Endodermal cell (in vitro differentiated cells): ENCODE results near the gene PARP1. TPM values are rescaled to one million over a fixed set of nuclear protein-coding genes. Genes with fewer than 3 reads are reported as not detected.

Source experiments
- DNase-seq: peaks from one replicate; pipeline ENCODE4 v3.0.0-alpha.2; 2017
- H3K27ac ChIP-seq: 2 replicates; pipeline ENCODE4 v1.5.1; 2013; ENCODE audit warnings: mild to moderate bottlenecking, low read depth, low read length, moderate library complexity
- H3K27me3 ChIP-seq: 2 replicates; pipeline ENCODE4 v1.6.1; 2013; ENCODE audit warnings: mild to moderate bottlenecking, low read length, moderate library complexity; ENCODE audit not compliant: insufficient read depth, control insufficient read depth, poor library complexity, severe bottlenecking
- H3K36me3 ChIP-seq: 2 replicates; pipeline ENCODE4 v1.7.0; 2013; ENCODE audit warnings: mild to moderate bottlenecking, low read length, moderate library complexity; ENCODE audit not compliant: control insufficient read depth, insufficient read depth
- H3K4me1 ChIP-seq: one replicate; pipeline ENCODE4 v1.7.0; 2013; ENCODE audit warnings: low read length; ENCODE audit not compliant: control insufficient read depth, insufficient read depth
- H3K4me3 ChIP-seq: 2 replicates; pipeline ENCODE4 v1.5.1; 2013; ENCODE audit warnings: mild to moderate bottlenecking, low read length, moderate library complexity
- H3K9ac ChIP-seq: 2 replicates; pipeline ENCODE4 v1.6.1; 2013; ENCODE audit warnings: mild to moderate bottlenecking, low read length, moderate library complexity; ENCODE audit not compliant: poor library complexity, severe bottlenecking; ENCODE audit errors: extremely low read depth
- H3K9me3 ChIP-seq: 2 replicates; pipeline ENCODE4 v1.6.1; 2013; ENCODE audit warnings: mild to moderate bottlenecking, low read length, moderate library complexity; ENCODE audit not compliant: control insufficient read depth
- H3K27ac Mint-ChIP-seq: 2 replicates; pipeline ENCODE4 v1.8.0; 2020; ENCODE audit warnings: mixed read lengths
- H3K27me3 Mint-ChIP-seq: 2 replicates; pipeline ENCODE4 v1.8.0; 2021; ENCODE audit warnings: mild to moderate bottlenecking, mixed read lengths; ENCODE audit not compliant: insufficient read depth
- H3K36me3 Mint-ChIP-seq: 2 replicates; pipeline ENCODE4 v1.8.0; 2020; ENCODE audit warnings: low read depth, mixed read lengths
- H3K4me1 Mint-ChIP-seq: 2 replicates; pipeline ENCODE4 v1.8.0; 2020; ENCODE audit warnings: mixed read lengths
- H3K4me3 Mint-ChIP-seq: 2 replicates; pipeline ENCODE4 v1.8.0; 2020; ENCODE audit warnings: mild to moderate bottlenecking, moderate library complexity, mixed read lengths
- H3K9me3 Mint-ChIP-seq: 2 replicates; pipeline ENCODE4 v1.8.0; 2020; ENCODE audit warnings: mild to moderate bottlenecking, mixed read lengths
- CTCF ChIP-seq: fragments of 200-600 bp; sonication (generic); conservative IDR thresholded peaks from 2 replicates; pipeline ENCODE4 v1.5.0; 2021; ENCODE audit warnings: antibody characterized with exemption, mild to moderate bottlenecking
- WGBS, 2 experiments: methylation state at CpG; one replicate each; pipeline versions ENCODE4 v1.1.5 to v1.1.7; 2013; ENCODE audit warnings: missing lambda C conversion rate in 2 of 2, mixed read lengths in 1 of 2; ENCODE audit not compliant: insufficient coverage in 1 of 2, insufficient read length in 1 of 2; 5-methylcytosine and 5-hydroxymethylcytosine counted together
- total RNA-seq, 2 donors: library from RNA; stranded (reverse); fragmentation: NEBNext Ultra II Directional in 1 of 2; extraction: Animal tissue kit (Norgen Biotek cat#: 25700) in 1 of 2; gene quantifications; 2 replicates in 1 of 2; 3 replicates in 1 of 2; pipeline ENCODE4 v1.2.1, GENCODE V29; 2021

The PARP1 gene
- total RNA-seq, 2 donors from 2014 or later: 170 to 173 TPM

GRCh38 chr1:226454349-226454748, 46.5 kb upstream of the PARP1 start:
- H3K4me3 Mint-ChIP-seq: no peak overlapping the region

DNA sequence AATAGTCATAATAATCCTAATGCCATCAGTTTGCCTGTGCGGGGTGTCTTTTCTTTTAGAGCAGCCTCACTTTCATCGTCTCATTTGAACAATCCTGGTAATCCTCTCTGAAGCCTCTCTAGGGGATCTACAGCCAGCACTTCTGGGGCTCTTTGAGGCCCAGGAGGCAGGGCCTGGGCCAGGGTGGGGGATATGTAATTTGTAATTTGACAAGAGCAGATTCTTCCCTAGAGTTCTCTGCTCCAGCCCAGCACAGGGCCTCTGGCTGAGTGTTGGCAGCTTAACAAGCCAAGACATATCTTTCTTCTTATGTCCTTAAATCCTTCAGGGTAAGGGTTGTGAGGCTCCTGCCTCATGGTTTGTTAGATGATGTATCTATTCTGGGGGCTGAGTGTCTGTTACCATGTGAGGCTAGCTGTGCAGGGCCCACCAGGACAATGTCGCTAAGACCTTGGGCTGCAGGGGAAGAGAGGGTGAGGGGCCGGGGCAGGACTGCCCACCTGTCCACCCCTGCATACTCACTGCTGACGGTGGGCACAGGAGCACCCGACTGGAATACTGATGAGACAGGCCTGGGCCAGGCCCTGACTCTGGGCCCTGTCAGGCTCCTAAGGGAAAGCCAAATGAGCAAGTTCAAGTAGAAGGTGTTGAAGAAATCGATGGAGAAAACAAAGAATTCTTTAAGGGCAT, 45.3 kb upstream of the PARP1 start:
- Mint-ChIP-seq H3K27ac (no peak overlapping the region), H3K36me3 (no peaks in the 10 kb centered on the region), H3K9me3 (no peaks in the 10 kb centered on the region), H3K4me1 (peaks cover 4% of the 10 kb centered on the region), H3K27me3 (peaks cover 6% of the 10 kb centered on the region), H3K4me3 (no peak overlapping the region)
- H3K9ac ChIP-seq: no peak overlapping the region
- 91 to 95% methylated on average over 2 to 7 of the region's 7 CpGs for WGBS, 2 experiments
- no peak overlapping the region for H3K27ac ChIP-seq
- DNase-seq: no peak
- H3K36me3 ChIP-seq: no peaks in the 10 kb centered on the region
- H3K27me3 ChIP-seq: no peaks in the 10 kb centered on the region
- no peak for TF ChIP-seq CTCF
- H3K4me3 ChIP-seq: no peak overlapping the region
- H3K4me1 ChIP-seq: no peaks in the 10 kb centered on the region
- H3K9me3 ChIP-seq: no peaks in the 10 kb centered on the region

More at GRCh38 chr1:226454349-226454748, 46.5 kb upstream of the PARP1 start:
- Histone ChIP-seq H3K4me1 (no peaks in the 10 kb centered on the region), H3K9me3 (no peaks in the 10 kb centered on the region), H3K36me3 (no peaks in the 10 kb centered on the region), H3K9ac (no peak overlapping the region), H3K27me3 (no peaks in the 10 kb centered on the region), H3K4me3 (no peak overlapping the region), H3K27ac (no peak overlapping the region)
- no peak for DNase-seq
- 73 to 100% methylated on average over 1 to 2 of the region's 2 CpGs for WGBS, 2 experiments
- peaks cover 4% of the 10 kb centered on the region for H3K4me1 Mint-ChIP-seq
- H3K27me3 Mint-ChIP-seq: peaks cover 6% of the 10 kb centered on the region
- no peak overlapping the region for H3K27ac Mint-ChIP-seq
- H3K9me3 Mint-ChIP-seq: peaks cover 3% of the 10 kb centered on the region
- no peaks in the 10 kb centered on the region for H3K36me3 Mint-ChIP-seq
- TF ChIP-seq CTCF: no peak

DNA sequence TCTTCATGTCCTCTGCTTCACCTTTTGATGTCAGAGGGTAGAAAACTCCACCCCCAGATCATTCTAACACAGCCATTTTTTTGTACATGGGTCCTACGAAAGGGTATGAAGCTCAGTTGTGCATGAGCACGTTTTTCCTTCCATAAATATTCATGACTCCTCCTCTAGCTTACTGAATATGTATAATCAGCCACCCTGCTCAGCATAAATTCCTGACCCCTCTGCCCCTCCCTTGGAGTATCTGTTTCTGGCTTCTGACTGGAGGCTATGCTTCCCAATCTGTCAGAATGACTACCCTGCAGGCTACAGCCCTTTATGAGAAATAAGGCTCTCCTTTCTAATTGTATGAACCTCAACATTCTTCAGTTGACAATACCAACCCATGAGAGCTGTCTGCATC, 42.8 kb upstream of the PARP1 start:
- 85 to 86% methylated on average over 2 of the region's 2 CpGs for WGBS, 2 experiments
- Mint-ChIP-seq H3K9me3 (no peaks in the 10 kb centered on the region), H3K27me3 (peaks cover 4% of the 10 kb centered on the region)

More for the DNA sequence above, 42.8 kb upstream of the PARP1 start:
- Histone ChIP-seq H3K9ac (no peak overlapping the region), H3K9me3 (no peaks in the 10 kb centered on the region), H3K4me3 (no peak overlapping the region), H3K27me3 (no peaks in the 10 kb centered on the region), H3K27ac (no peak overlapping the region), H3K4me1 (no peaks in the 10 kb centered on the region), H3K36me3 (no peaks in the 10 kb centered on the region)
- no peak for TF ChIP-seq CTCF
- no peaks in the 10 kb centered on the region for H3K36me3 Mint-ChIP-seq
- DNase-seq: peak; percentile 22
- no peak overlapping the region for H3K4me3 Mint-ChIP-seq
- no peak overlapping the region for H3K27ac Mint-ChIP-seq
- no peaks in the 10 kb centered on the region for H3K4me1 Mint-ChIP-seq
